Endothelial cell of umbilical vein (primary cell): ENCODE results near the gene FRMD4A. TPM values are rescaled to one million over a fixed set of nuclear protein-coding genes. Genes with fewer than 3 reads are reported as not detected.

Source experiments
- BruUV-seq: library from RNA; stranded (reverse); fragments of 400-500 nt; replicated peaks from 2 replicates; lab custom pipeline; 2021; lab: Mats Ljungman, UMichigan
- CTCF ChIA-PET: fragments of 300-600, 350-600 bp; sonication (Branson Sonifier 250); formaldehyde crosslinking; loops from one replicate; lab custom pipeline; 2021; ENCODE audit warnings: antibody characterized with exemption, inconsistent platforms; lab: Charles Lee
- POLR2A ChIA-PET: fragments of 300-600, 350-600 bp; sonication (Branson Sonifier 250); formaldehyde crosslinking; loops from one replicate; lab custom pipeline; 2021; ENCODE audit warnings: antibody characterized with exemption, inconsistent platforms; lab: Charles Lee
- DNase-seq: peaks from one replicate; pipeline ENCODE4 v3.0.0-alpha.2; 2011; ENCODE audit warnings: low read depth, low spot score
- FAIRE-seq: peaks from 2 replicates; lab custom pipeline; 2011; peaks lifted over from hg19 to GRCh38; lab: Jason Lieb, UNC
- H2AFZ ChIP-seq: 2 replicates; pipeline ENCODE4 v1.6.0; 2012; ENCODE audit warnings: low read depth, low read length, control low read depth, inconsistent platforms
- H3K27ac ChIP-seq: 2 replicates; pipeline ENCODE4 v1.5.1; 2011; ENCODE audit warnings: low read depth, mild to moderate bottlenecking, control low read depth, low read length, moderate library complexity; ENCODE audit not compliant: insufficient read depth
- H3K27me3 ChIP-seq, 2 experiments: 2 replicates each; pipeline versions ENCODE4 v1.6.0 to v1.6.1; 2011; ENCODE audit warnings: low read length in 2 of 2, mixed read lengths in 1 of 2; ENCODE audit not compliant: control insufficient read depth in 2 of 2, insufficient read depth in 2 of 2
- H3K36me3 ChIP-seq, 2 experiments: 2 replicates in 1 of 2; 3 replicates in 1 of 2; pipeline ENCODE4 v1.5.1; 2011; ENCODE audit warnings: low read length in 2 of 2, mild to moderate bottlenecking in 1 of 2, moderate library complexity in 1 of 2; ENCODE audit not compliant: control insufficient read depth in 2 of 2, insufficient read depth in 2 of 2; ENCODE audit errors: extremely low read depth in 1 of 2
- H3K4me1 ChIP-seq: 3 replicates; pipeline ENCODE4 v1.5.1; 2011; ENCODE audit warnings: mild to moderate bottlenecking, low read length; ENCODE audit not compliant: control insufficient read depth, insufficient read depth; ENCODE audit errors: extremely low read depth
- H3K4me2 ChIP-seq: 2 replicates; pipeline ENCODE4 v1.6.1; 2011; ENCODE audit warnings: low read length, control low read depth, mixed read lengths; ENCODE audit not compliant: insufficient read depth
- H3K4me3 ChIP-seq, 3 experiments: fragments of 200-600 bp in 1 of 3; sonication (generic), shearing (Covaris generic) in 1 of 3; replicated peaks in 1 of 3; 2 replicates each; pipeline ENCODE4 v1.5.1; 2011 to 2016; ENCODE audit warnings: control low read depth in 3 of 3, low read length in 3 of 3, mild to moderate bottlenecking in 2 of 3, inconsistent platforms in 1 of 3, low read depth in 1 of 3, moderate library complexity in 1 of 3; ENCODE audit not compliant: insufficient read depth in 1 of 3
- H3K79me2 ChIP-seq: 2 replicates; pipeline ENCODE4 v1.6.0; 2012; ENCODE audit warnings: low read length, inconsistent platforms; ENCODE audit not compliant: control insufficient read depth, insufficient read depth
- H3K9ac ChIP-seq: replicated peaks from 2 replicates; pipeline ENCODE3; 2011; ENCODE audit warnings: low read length, control low read depth; ENCODE audit not compliant: insufficient read depth; ENCODE audit errors: extremely low read depth
- H3K9me1 ChIP-seq: replicated peaks from 3 replicates; pipeline ENCODE4 v1.6.0; 2011; ENCODE audit warnings: mild to moderate bottlenecking, low read length; ENCODE audit not compliant: control insufficient read depth, insufficient read depth; ENCODE audit errors: extremely low read depth
- H3K9me3 ChIP-seq: replicated peaks from 2 replicates; pipeline ENCODE4 v1.5.1; 2012; ENCODE audit warnings: low read length, inconsistent platforms; ENCODE audit not compliant: control insufficient read depth, insufficient read depth
- H4K20me1 ChIP-seq: replicated peaks from 2 replicates; pipeline ENCODE3; 2011; ENCODE audit warnings: mild to moderate bottlenecking, low read length; ENCODE audit not compliant: control insufficient read depth, insufficient read depth; ENCODE audit errors: extremely low read depth
- CTCF ChIP-seq, 2 donors: IDR thresholded peaks; 1 replicate in 1 of 2; 2 replicates in 1 of 2; pipeline ENCODE4 v1.5.1; 2011; ENCODE audit warnings: low read length in 2 of 2, mild to moderate bottlenecking in 2 of 2, moderate library complexity in 2 of 2, control low read depth in 1 of 2, inconsistent platforms in 1 of 2, low read depth in 1 of 2; ENCODE audit not compliant: insufficient read depth in 1 of 2; ENCODE audit errors: extremely low read depth in 1 of 2
- EZH2 ChIP-seq: IDR thresholded peaks from 2 replicates; pipeline ENCODE4 v1.6.1; 2012; ENCODE audit warnings: borderline replicate concordance, low read depth, mild to moderate bottlenecking, moderate library complexity, low read length, inconsistent platforms; ENCODE audit not compliant: severe bottlenecking
- FOS ChIP-seq: IDR thresholded peaks from 2 replicates; pipeline ENCODE4 v1.6.1; 2011; ENCODE audit warnings: mild to moderate bottlenecking, low read length, moderate library complexity, borderline replicate concordance; ENCODE audit not compliant: insufficient read depth
- GATA2 ChIP-seq: IDR thresholded peaks from 2 replicates; pipeline ENCODE4 v1.7.0; 2011; ENCODE audit warnings: low read depth, mild to moderate bottlenecking, moderate library complexity, mixed read lengths, low read length; ENCODE audit not compliant: insufficient read length, insufficient read depth
- JUN ChIP-seq: IDR thresholded peaks from 2 replicates; pipeline ENCODE4 v1.6.1; 2011; ENCODE audit warnings: borderline replicate concordance, low read depth; ENCODE audit not compliant: insufficient read length, insufficient read depth
- MAX ChIP-seq: IDR thresholded peaks from 2 replicates; pipeline ENCODE4 v1.6.1; 2011; ENCODE audit not compliant: insufficient read depth, insufficient read length
- MYC ChIP-seq: IDR thresholded peaks from one replicate; pipeline ENCODE4 v1.6.1; 2011; ENCODE audit warnings: mild to moderate bottlenecking, low read depth, low read length
- POLR2A ChIP-seq: IDR thresholded peaks from 2 replicates; pipeline ENCODE4 v1.6.1; 2012; ENCODE audit warnings: low read depth, mild to moderate bottlenecking, control low read depth, low read length
- POLR2AphosphoS5 ChIP-seq: IDR thresholded peaks from 2 replicates; pipeline ENCODE4 v1.6.1; 2012; ENCODE audit warnings: low read depth, mild to moderate bottlenecking, control low read depth, low read length, moderate library complexity; ENCODE audit not compliant: insufficient read depth
- dilution Hi-C: fragments of 300-500 bp; cut with MboI; formaldehyde crosslinking; loops from one replicate; pipeline ENCODE4 v1.15.0; 2019; ENCODE audit warnings: low sequenced_read_pairs; ENCODE audit not compliant: extremely low pct_ligation_motif_present
- intact Hi-C: fragments of 100-400 bp; cut with micrococcal nuclease; formaldehyde crosslinking; loops from one replicate; pipeline ENCODE4 v1.10.0; 2022
- polyA plus RNA-seq, 4 experiments: library from polyadenylated mRNA; depleted of rRNA in 3 of 4; stranded (reverse) in 3 of 4; unstranded in 1 of 4; fragments of >200 nt; gene quantifications; 2 replicates each; pipeline versions ENCODE4 v1.2.1 to v1.2.3, GENCODE V29; 2011 to 2012; ENCODE audit warnings: missing spikeins in 1 of 4
- total RNA-seq: library from RNA; stranded (reverse); gene quantifications from 2 replicates; pipeline ENCODE4 v1.2.3, GENCODE V29; 2021

The FRMD4A gene
- total and polyA plus RNA-seq, 2 donors (not counting 3 experiments of a cell fraction or from before 2014, with no cell fraction given): 123 to 148 TPM

GRCh38 chr10:14184841-14185315 is 145.8 kb downstream of the FRMD4A start:
- H2AFZ ChIP-seq: no peak overlapping the region
- FAIRE-seq: no peak
- POLR2A ChIA-PET: interaction anchor here (1.4 kb wide), 1 partner anchor 398 kb away, joined by 9 read pairs; no protein-coding TSS in a partner anchor
- no peak for TF ChIP-seq MYC
- TF ChIP-seq MAX: no peak
- TF ChIP-seq FOS: no peak
- TF ChIP-seq CTCF (IDR thresholded peaks at IDR 0.05; ENCODE audit: extremely low read depth in 1 of 2, insufficient read depth in 1 of 2, low read depth in 1 of 2, low read length in 2 of 2): no peak
- CTCF ChIA-PET: interaction anchor here (0.5 to 4.4 kb wide), 4 partner anchors 11 to 938 kb away, joined by 3 to 41 read pairs (median 6); no protein-coding TSS in a partner anchor
- H3K36me3 ChIP-seq: no peaks in the 10 kb centered on the region
- dilution Hi-C loops: no loop called here
- H4K20me1 ChIP-seq: no peaks in the 10 kb centered on the region
- peaks cover 25 to 45% of the 10 kb centered on the region in 2 experiments for H3K27me3 ChIP-seq
- intact Hi-C loops: loop anchor here (2.0 kb wide), 1 partner anchor 396 kb away; no protein-coding TSS in a partner anchor
- no peaks in the 10 kb centered on the region for H3K79me2 ChIP-seq
- no peaks in the 10 kb centered on the region for H3K4me1 ChIP-seq
- no TSS peak for BruUV-seq
- no peak overlapping the region for H3K4me2 ChIP-seq
- H3K9ac ChIP-seq: no peak overlapping the region
- H3K9me3 ChIP-seq: no peaks in the 10 kb centered on the region
- no peaks in the 10 kb centered on the region for H3K9me1 ChIP-seq
- no peak for DNase-seq
- H3K27ac ChIP-seq: no peak overlapping the region
- H3K4me3 ChIP-seq: no peak overlapping the region

GRCh38 chr10:14182781-14183180 is 147.9 kb downstream of the FRMD4A start:
- dilution Hi-C loops: no loop called here
- H3K4me2 ChIP-seq: no peak overlapping the region

More at GRCh38 chr10:14182781-14183180, 147.9 kb downstream of the FRMD4A start:
- H3K36me3 ChIP-seq: no peaks in the 10 kb centered on the region
- H2AFZ ChIP-seq: no peak overlapping the region
- peaks cover 28 to 60% of the 10 kb centered on the region in 2 experiments for H3K27me3 ChIP-seq
- intact Hi-C loops: no loop called here
- H3K27ac ChIP-seq: no peak overlapping the region
- ChIA-PET CTCF (interaction anchor here (1.6 to 4.4 kb wide), 2 partner anchors 9 to 13 kb away, joined by 6 to 41 read pairs; no protein-coding TSS in a partner anchor), POLR2A (no interaction called here)
- DNase-seq (no peak), FAIRE-seq (no peak)
- no peaks in the 10 kb centered on the region for H4K20me1 ChIP-seq
- TF ChIP-seq MAX: no peak
- TF ChIP-seq POLR2A: no peak
- TF ChIP-seq CTCF (IDR thresholded peaks at IDR 0.05; ENCODE audit: extremely low read depth in 1 of 2, insufficient read depth in 1 of 2, low read depth in 1 of 2, low read length in 2 of 2): no peak
- no peak for TF ChIP-seq JUN
- no peak for TF ChIP-seq MYC
- no peak for TF ChIP-seq POLR2AphosphoS5
- TF ChIP-seq EZH2: no peak
- TF ChIP-seq GATA2: no peak
- TF ChIP-seq FOS: no peak
- BruUV-seq: no TSS peak
- H3K79me2 ChIP-seq: no peaks in the 10 kb centered on the region
- H3K4me1 ChIP-seq: no peaks in the 10 kb centered on the region
- H3K9me1 ChIP-seq: no peaks in the 10 kb centered on the region
- no peaks in the 10 kb centered on the region for H3K9me3 ChIP-seq
- H3K4me3 ChIP-seq: no peak overlapping the region
- H3K9ac ChIP-seq: no peak overlapping the region
